ENCODE measurements around the gene PHLPP2. TPM values are rescaled to one million over a fixed set of nuclear protein-coding genes. Genes with fewer than 3 reads are reported as not detected.
A peak's percentile ranks its signal among the peaks of the same experiment; 100 is the strongest.
"Not testable (repeated sequence)": the region's sequence is repeated elsewhere in the genome, so short reads cannot be mapped to it uniquely, and the experiment has no call there.

Gene PHLPP2
- total RNA-seq, 1 donor from 2014 or later: 8.1 TPM

GRCh38 chr16:71626018-71626857 lies 98.3 kb downstream of the PHLPP2 start, which contains the start of gene MARVELD3:
Gene MARVELD3 (plus strand): TSS chr16:71626184. CDS start chr16:71626230, 46 bp downstream.
- no peak for TF ChIP-seq CTCF (conservative IDR thresholded peaks at IDR 0.05; ENCODE audit: low read depth, low read length)
- H3K4me3 ChIP-seq (ENCODE audit: low read depth, low read length): peak within 1 kb of the TSS; percentile 56
- no peak for DNase-seq (ENCODE audit: low read depth)

- TF ChIP-seq CTCF (conservative IDR thresholded peaks at IDR 0.05; ENCODE audit: low read depth, low read length): no peak
- DNase-seq (ENCODE audit: low read depth): no peak
- no peak overlapping the region for H3K4me3 ChIP-seq (ENCODE audit: low read depth, low read length)
These were observed 99.2 kb downstream of the PHLPP2 start for GRCh38 chr16:71625113-71625850.

- no peak for TF ChIP-seq CTCF (conservative IDR thresholded peaks at IDR 0.05; ENCODE audit: low read depth, low read length)
- no peak for DNase-seq (ENCODE audit: low read depth)
- no peak overlapping the region for H3K4me3 ChIP-seq (ENCODE audit: low read depth, low read length)
These were observed 100.9 kb downstream of the PHLPP2 start for GRCh38 chr16:71623597-71623996.

GRCh38 chr16:71622088-71622487 lies 102.4 kb downstream of the PHLPP2 start:
- H3K4me3 ChIP-seq (ENCODE audit: low read depth, low read length): no peak overlapping the region
- no peak for DNase-seq (ENCODE audit: low read depth)
- no peak for TF ChIP-seq CTCF (conservative IDR thresholded peaks at IDR 0.05; ENCODE audit: low read depth, low read length)

- no peak for TF ChIP-seq CTCF (conservative IDR thresholded peaks at IDR 0.05; ENCODE audit: low read depth, low read length)
- no peak for DNase-seq (ENCODE audit: low read depth)
- H3K4me3 ChIP-seq (ENCODE audit: low read depth, low read length): no peak overlapping the region
These were observed 106.1 kb downstream of the PHLPP2 start for GRCh38 chr16:71618429-71618828.

- not testable (repeated sequence) for DNase-seq (ENCODE audit: low read depth); H3K4me3 ChIP-seq (ENCODE audit: low read depth, low read length)
These were observed 109.5 kb downstream of the PHLPP2 start for GRCh38 chr16:71614956-71615355.
